GM12874 (cell line): ENCODE measurements around the gene GGNBP2.

ENCODE experiments used
- CTCF ChIP-seq: IDR thresholded peaks from 2 replicates; pipeline ENCODE4 v1.5.1; 2011; ENCODE audit warnings: low read depth, mild to moderate bottlenecking, control low read depth, low read length, moderate library complexity; ENCODE audit not compliant: insufficient read depth

GGNBP2 gene

GRCh38 chr17:36593656-36594316 is 49.1 kb downstream of the GGNBP2 start:
- no peak for TF ChIP-seq CTCF

GRCh38 chr17:36594626-36595401 is 50.1 kb downstream of the GGNBP2 start:
- no peak for TF ChIP-seq CTCF

GRCh38 chr17:36597226-36597625 is 52.5 kb downstream of the GGNBP2 start:
- TF ChIP-seq CTCF = no peak

GRCh38 chr17:36597866-36598777 is 53.4 kb downstream of the GGNBP2 start:
- TF ChIP-seq CTCF = no peak

DNA sequence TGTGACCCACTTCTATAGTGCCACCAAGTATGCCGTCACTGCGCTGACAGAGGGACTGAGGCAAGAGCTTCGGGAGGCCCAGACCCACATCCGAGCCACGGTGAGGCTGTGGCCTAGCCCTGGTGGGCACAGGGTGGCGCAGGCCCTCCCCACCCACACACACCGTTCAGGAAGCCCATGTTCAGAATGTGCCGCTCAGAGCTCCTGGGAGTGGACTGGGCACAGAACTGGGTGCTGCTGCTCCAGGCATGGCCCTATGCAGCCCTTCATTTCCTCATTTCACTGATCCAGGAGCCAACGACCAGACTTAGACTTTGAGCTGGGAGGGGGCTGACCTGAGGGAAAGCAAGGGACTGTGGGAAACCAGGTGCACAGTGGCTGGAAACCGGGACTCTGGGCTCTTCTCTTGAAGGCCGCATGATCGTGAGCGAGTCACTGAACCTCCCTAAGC is 54.3 kb downstream of the GGNBP2 start:
- no peak for TF ChIP-seq CTCF

GRCh38 chr17:36599546-36600250 is 55.0 kb downstream of the GGNBP2 start:
- TF ChIP-seq CTCF = no peak

GRCh38 chr17:36600465-36600864 is 55.7 kb downstream of the GGNBP2 start:
- no peak for TF ChIP-seq CTCF
